22Rv1 (cell line): ENCODE data around the gene TYK2.

Experiments used
- ZFX ChIP-seq: fragments of 450-650 bp; IDR thresholded peaks from 2 replicates; pipeline ENCODE4 v1.6.1; 2017; ENCODE audit warnings: antibody characterized with exemption, borderline replicate concordance
- TF ChIP-seq, protein P1 (sequence below): fragments of 450-650 bp; IDR thresholded peaks from 2 replicates; pipeline ENCODE4 v1.5.1; 2017; ENCODE audit warnings: mild to moderate bottlenecking

DNA sequence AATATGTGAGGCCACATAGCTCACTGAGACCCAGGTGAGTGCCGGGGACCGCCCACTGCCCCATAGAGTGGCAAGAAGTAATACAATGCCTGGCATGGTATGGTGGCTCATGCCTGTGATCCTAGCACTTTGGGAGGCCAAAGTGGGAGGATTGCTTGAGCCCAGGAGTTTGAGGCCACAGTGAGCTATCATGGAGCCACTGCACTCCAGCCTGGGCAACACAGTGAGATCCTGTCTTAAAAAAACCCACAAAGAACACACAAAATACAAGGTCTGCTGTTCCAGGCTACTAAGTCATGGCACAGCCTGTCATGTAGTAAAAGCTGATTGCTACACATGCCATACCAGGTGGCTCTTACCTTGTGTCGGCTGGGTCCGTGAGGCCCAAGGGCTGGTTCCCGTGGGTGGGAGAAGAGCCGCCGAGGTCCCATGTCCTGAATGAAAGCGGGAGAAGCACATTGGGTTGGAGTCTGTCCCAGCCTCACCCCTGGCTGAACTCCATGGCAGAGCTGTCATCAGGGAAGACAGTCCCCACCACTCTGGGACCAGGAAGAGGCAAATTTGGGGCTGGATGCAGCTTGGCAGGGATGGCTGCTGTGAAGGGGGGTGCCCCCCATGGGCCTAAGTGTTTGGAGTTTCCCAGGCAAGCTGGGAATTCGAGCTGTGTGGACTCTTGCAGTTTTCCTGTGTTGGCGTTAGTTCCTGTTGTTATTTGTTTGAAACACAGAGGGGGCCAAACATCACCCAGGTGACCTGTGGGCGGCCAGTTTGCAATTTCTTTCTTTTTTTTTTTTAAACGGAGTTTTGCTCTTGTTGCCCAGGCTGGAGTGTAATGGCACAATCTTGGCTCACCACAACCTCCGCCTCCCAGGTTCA lies 61.3 kb downstream of the TYK2 start:
- TF ChIP-seq, protein P1, sequence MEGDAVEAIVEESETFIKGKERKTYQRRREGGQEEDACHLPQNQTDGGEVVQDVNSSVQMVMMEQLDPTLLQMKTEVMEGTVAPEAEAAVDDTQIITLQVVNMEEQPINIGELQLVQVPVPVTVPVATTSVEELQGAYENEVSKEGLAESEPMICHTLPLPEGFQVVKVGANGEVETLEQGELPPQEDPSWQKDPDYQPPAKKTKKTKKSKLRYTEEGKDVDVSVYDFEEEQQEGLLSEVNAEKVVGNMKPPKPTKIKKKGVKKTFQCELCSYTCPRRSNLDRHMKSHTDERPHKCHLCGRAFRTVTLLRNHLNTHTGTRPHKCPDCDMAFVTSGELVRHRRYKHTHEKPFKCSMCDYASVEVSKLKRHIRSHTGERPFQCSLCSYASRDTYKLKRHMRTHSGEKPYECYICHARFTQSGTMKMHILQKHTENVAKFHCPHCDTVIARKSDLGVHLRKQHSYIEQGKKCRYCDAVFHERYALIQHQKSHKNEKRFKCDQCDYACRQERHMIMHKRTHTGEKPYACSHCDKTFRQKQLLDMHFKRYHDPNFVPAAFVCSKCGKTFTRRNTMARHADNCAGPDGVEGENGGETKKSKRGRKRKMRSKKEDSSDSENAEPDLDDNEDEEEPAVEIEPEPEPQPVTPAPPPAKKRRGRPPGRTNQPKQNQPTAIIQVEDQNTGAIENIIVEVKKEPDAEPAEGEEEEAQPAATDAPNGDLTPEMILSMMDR, result no peak
- no peak for TF ChIP-seq ZFX
